NCI-H345 treated with DMSO at 0.1 percent for 48 hours (cell line): ENCODE results near the gene MAPRE3.

Experiments used
- DNase-seq: peaks from one replicate; lab custom pipeline; 2025; ENCODE audit not compliant: unreplicated experiment; lab: John Stamatoyannopoulos, UW

The MAPRE3 gene

DNA sequence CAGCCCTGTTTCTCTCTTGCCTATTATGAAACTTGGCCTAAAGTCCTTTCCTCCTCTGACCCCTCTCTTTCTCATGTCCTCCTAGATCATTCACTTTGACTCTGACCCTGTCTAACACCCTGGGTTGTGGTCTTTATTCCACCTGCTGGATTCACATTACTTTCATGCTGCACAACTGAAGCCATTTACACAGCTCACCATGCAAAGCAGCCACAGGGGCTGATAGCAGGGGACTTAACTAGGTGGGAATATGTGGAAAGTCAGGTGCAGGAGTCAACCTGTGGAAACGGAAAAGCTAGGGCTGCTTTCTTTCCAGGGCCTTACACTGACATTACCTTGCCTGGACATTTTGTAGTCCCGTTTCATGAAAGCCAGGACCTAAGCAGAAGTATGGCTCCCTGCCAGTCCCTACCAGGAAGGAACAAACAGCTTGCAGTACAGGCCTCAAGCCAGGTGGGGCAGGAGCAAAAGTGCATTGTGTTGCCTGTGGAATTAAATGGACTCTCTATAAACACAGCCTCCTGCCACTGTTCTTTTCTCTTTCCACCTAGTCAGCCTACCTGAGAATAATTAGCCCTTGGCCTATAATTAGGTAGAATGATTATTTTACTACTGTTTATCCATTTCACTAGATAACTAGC is 11.8 kb downstream of the MAPRE3 start:
- DNase-seq: peak; percentile 86

DNA sequence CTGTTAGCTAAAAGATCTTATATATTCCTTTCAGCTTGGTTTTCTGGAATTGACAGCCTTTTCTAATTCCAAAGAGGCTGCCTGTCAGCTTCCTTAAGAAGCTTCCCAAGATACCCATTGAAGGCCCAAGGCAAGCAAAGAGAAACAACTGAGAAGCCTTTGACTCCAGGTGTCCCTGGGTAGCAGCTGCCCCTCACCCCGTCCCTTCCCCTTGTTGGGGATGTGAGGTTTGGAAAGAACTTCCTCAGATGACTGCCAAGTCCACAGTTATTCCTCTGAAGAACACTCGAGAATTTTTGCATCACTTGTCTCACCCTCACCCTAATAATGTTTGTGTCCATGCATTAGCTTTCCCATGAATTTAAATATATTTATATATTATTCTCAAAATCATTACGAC is 13.3 kb downstream of the MAPRE3 start:
- no peak for DNase-seq

DNA sequence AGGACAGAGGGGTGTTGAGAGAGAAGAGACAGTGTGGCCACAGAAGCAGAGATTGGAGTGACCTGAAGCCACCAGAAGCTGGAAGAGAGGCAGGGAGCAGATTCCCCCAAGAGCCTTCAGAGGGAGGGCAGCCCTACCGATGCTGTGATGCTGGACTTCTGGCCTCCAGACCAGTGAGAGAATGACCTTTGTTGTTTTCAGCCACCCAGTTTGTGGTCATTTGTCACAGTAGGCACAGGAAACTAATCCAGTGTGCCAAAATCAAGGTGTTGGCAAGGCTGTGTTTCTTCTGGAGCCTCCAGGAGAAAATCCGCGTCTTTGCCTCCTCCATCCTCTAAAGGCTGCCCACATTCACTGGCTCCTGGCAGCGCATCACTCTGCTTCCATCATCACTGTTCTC is 15.4 kb downstream of the MAPRE3 start:
- no peak for DNase-seq

DNA sequence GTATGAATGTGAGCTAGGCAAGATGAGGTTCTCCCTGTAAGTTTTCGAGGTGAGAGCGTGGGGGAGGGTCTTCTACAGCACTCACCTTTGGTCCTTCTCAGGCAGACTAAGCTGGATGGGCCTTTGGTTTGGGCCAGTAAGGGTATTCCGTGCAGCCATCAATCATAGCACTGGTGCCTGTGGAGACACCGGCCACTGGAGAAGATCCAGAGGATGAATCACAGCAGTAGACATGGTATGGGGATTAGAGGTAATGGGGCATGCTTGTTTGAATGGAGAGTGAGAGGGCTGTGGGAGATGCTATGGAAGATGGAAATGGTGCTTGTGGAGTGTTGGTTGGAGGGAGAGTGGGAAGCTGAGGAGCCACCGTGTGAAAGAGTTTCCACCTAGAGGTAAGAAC is 16.1 kb downstream of the MAPRE3 start:
- no peak for DNase-seq

DNA sequence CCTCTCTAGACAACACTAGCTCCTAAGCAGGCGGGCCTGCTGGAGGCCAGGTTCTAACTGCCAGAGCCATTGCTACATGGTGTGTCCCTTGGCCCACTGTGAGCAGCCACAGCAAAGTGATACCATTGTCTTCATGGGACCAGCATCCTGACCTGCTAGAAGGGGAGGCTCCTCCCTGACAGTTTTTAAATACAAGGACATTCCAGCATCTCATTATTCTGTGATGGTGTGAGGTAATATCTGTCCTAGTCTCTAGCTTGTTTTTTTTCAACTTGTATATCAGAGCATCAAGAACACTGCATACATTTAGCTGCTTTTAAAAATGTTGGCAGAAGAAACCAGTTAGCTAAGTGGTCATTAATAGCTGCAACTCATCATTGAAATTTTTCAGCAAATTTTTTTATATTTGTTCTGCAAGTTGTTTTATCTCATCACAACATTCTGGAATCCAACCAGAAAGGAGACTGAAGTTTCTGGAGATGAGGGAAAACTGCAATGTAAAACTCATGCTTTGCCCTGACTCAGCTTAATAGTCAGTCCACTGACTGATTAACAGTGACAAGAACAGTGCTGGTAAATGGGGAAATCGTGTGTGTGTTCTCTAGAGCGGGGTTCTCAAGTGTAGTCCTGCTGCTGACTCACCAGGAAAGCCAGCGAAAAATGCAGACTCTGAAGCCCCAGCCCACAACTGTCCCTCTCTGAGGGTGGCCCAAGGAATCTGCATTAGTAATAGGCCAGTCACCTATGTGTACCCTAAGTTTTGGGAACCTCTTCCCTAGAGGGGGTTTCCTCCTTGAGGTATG is 17.8 kb downstream of the MAPRE3 start:
- DNase-seq: no peak

DNA sequence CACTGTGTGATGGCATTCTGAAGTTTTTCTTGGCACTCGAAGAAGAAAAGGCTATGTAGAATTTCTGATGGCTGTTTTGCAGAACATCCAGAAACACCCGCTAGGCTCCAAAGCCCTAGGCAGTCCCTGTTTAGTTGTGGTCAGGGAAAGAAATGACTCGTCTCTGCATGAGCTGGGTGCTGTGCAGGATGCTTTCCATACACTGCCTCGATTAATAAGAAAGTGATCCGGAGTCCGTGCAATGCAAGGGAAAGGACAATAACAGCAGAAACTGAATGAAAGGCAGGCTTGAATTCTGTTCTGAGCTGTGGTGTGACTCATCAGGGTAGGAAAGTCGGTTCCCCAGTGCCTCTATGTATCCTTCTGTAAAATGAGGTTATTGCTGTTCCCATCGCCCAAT is 18.7 kb downstream of the MAPRE3 start:
- no peak for DNase-seq

DNA sequence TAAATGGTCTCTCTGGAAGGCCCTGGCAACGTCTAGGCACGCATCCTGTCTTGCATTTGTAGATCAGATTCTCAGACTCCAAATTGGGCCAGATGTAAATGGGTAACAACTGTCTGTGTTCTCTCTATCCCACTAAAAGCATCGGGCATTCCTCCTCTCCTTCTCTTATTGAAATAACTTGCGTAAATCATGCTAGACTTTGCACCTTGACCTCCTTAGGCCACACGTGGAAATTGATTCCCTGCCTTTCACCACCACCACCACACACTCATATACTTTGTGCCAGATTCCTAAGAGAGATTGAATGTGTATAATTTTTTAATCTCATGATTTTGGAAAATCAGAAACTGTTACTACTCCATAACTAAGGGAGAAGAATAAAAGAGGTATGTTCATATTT is 21.3 kb downstream of the MAPRE3 start:
- DNase-seq: no peak

DNA sequence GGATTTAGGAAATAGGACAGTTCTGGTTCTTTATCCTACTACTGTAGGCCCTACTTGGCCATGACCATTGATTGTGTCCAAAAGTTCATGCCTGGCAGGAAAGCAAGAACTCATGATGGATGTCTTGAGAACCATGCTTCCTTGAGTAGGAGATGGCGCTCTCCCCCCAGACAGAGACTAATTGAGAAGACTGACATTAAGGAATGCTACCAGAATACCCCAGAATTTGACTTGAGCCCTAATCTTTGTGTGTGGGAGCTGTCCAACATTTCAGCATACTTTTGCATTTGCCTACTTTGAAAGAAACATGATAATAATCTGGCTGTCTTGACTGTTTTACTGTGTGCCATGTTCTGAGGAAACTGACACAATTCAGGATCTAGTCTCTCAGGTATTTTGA is 23.3 kb downstream of the MAPRE3 start:
- no peak for DNase-seq

DNA sequence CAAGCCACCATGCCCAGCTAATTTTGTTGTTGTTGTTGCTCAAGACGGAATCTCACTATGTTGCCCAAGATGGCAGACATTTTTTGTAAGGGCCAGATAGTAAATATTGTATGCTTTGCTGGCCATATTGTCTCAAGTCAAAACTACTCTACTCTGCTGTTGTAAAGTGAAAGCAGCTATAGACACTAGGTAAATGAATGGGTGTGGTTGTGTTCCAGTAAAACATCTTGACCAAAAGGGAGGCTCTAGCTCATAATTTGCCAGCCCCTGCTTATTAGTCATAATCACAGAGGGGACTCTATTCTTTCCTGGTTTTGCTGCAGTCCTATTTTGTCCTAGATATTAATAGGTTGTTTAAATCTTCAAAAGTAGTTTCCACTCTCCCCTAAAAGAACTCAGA is 24.5 kb downstream of the MAPRE3 start:
- no peak for DNase-seq

DNA sequence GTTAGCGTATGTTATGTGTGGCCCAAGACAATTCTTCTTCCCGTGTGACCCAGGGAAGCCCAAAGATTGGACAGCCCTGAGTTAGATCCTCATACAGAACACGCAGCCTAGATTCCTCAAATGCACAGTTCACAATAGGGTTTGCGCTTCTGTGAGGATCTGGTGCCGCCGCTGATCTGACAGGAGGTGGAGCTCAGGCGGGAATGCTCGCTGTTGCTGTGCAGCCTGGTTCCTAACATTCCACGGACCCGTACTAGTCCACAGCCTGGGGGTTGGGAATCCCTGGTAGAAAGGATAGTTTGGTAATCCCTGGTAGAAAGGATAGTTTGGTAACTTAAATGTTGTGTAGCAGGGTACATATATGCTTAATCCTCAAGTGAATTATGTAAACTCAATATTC is 27.0 kb downstream of the MAPRE3 start:
- DNase-seq: no peak

DNA sequence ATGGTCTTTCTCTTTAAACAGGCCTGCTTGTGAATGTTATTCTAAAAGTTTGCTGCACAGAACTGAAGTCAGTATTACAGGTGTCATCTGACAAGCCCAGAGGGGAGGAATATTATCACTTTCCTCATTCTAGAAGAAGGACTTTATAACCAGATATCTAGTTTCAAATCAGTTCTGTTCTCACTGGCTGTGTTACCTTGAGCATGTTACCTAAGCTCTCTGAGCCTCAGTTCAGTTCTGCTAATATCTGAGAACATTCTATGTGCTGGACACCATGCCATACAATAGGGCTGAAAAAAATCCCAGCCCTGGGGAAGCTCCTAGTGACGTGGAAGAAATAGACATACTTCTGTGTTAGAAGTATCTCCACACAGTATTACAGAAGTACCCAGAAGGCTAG is 27.9 kb downstream of the MAPRE3 start:
- DNase-seq: no peak

DNA sequence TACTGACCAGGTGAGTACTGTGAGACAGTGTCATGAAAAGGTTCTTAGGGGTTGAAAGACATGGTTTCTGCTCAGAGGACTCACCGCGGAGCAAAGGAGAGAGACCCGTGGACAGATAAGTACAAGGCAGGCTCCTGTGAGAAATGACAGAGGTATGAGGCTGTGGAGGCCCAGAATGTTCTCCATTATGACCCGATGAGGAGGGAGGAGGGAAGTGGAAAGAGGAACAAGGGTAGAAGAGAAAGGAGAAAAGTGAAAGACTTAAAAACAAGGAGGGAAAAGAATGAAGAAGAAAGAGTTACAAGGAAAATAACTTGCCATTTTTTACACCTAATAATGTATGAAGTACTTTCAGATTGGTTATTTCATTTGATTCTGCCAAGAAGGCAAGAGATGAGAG is 29.8 kb downstream of the MAPRE3 start:
- no peak for DNase-seq

DNA sequence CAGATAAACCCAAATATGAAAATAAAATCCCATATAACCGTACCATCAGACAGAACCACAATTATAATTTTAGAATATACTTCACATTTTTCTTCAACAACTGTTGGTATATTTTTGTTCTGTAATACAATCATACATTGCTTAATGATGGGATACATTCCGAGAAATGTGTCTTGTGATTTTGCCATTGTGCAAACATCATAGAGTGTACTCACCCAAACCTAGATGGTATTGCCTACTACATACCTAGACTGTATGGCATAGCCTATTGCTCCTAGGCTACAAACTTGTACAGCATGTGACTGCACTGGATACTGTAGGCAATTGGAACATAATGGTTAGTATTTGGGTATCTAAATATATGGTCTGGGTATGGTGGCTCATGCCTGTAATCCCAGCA is 30.6 kb downstream of the MAPRE3 start:
- DNase-seq: no peak

DNA sequence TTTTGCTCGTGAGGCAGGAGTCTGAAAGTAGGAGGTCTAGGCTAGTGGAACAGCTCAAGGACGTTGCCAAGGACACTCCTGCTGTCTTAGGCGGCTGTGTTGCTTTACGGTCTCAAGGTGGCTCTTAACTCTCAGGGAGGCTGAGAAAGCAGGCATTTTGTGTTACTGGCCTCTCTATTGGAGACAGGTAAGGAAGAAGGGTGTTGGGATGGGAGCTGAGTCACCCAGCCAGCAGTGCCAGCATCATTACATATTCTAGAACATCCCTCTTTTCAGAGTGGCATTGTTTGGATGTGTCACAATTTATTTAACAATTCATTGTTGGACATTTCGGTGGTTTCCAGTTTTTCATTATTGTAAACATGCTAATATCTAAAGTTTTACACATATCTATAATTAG is 31.5 kb downstream of the MAPRE3 start:
- DNase-seq: no peak

DNA sequence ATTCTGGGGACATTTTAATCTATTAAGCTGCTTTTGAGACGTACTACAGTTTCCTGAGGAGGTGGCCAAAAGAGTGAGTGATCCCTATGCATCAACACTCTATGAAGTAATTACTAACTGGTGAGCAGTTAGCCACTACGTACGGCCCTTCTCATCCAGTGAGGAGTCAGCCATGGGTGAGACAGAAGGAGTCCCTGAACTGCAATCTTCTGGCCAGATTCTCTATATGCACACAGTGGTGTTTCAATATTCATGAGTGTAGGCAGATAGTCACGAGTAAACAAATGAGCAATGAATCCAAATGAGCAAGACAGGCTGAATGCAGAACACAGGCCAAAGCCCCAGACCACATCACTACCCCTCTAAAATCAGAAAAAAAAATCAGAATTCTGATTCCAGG is 32.6 kb downstream of the MAPRE3 start:
- DNase-seq: no peak

DNA sequence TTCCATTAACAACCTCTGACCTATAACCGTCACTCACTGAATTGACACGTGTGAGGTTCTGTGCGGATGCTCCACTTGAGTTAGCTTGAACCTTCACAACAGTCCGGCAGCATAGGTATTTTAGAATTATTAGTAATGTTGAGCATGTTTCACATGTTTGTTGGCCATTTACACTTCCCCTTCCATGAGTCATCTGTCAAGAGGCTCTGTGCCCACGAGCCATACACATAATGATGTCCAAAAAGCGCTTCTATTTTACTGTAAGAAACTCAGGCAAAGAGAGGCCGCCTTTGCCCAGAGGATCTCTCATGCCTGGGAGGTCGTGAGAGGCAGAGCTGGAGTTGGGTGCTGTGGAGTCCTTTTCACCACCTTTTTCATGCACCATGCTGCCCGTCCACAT is 33.4 kb downstream of the MAPRE3 start:
- DNase-seq: no peak

DNA sequence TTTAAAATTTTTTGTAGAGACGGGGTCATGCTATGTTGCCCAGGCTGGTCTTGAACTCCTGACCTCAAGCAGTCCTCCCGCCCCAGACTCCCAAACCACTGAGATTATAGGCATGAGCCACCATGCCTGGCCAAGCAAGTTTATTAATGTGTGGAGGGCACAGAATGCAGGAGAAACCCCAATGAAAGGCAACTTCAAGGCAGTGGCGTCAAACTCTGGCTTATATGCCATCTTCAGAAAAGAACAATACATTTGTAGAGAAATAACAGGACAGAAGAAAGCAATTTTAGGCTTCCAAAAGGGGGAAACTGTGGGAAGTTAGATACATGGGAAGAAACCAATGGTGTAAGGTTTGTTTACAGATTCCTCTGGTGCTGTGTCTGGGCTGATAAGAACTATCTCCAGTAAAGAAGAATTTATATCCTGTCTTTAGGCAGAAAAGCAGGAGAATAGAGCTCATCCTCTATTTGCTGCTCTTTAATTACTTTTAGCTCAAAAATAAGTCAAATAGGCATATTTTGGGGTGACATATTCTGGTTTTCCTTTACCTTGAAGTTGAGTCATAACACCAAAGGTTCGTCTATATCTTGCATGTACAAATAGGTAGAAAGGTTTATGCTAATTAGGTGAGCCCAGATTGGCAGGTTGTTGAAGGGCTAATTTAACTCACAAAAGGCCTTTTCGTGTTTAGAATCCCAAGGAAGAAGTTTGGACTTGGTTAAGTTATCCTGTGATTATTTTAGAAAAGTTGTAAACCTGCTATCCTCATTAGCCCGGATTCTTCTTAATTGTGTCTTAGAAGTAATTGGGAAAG is 36.4 kb downstream of the MAPRE3 start:
- DNase-seq: no peak

DNA sequence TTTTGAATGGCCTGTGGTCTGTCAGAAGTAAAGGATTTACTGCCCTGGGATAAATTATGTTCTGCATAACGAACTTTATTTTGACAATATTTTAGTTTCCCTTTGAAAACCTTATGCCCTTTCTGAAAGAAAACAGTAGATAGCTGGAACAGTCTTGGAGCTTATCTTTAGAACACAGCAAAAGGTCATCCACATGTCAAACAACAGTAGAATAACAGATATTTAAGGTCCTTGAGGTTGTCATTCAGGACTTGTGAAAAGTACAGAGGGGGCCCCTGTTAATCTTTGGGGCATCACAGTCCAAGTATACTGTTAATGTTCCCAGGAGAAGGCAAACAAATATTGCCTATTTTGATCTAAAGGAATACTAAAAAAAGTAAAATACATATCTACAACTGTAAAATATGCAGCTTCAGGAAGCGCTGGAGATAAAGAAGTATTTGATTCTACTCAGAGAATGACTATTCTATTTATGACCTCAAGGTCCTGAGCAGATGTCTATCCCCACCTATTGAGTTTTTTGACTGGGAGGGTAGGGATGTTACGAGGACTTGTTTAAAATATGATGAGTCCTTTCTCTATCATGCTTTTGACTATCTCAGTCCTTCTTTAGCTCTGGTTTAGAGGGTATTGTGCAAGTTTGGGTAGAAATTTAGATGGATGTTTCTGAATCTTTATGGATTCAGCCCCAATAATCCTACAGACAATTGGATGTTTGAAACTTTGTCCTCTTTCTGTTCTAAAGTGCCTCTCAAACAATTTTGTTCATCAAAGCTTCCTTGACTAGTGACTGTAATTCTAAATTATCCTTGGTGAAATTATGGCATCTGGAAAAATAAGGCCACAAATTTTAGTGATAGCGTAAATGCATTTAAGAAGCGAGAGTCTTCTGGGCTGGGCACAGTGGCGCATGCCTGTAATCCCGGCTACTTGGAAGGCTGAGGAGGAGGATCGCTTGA is 37.3 kb downstream of the MAPRE3 start:
- no peak for DNase-seq

DNA sequence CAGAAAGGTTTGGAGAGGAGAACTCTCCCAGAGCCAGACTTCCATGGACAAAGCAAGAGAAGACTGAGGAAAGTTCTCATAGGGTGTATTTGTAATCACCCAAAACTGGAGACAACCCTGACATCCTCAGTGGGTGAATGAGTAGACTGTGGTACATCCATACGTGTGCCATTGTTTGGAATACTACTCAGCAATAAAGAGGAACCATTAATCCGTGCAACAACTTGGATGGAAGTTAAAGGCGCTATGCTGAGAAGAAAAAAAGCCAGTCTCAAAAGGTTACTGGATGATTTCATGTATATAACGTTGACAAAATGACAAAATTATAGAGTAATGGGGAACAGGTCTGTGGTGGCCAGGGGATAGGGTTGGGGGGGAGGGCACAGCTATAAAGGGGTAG is 38.2 kb downstream of the MAPRE3 start:
- DNase-seq: no peak

DNA sequence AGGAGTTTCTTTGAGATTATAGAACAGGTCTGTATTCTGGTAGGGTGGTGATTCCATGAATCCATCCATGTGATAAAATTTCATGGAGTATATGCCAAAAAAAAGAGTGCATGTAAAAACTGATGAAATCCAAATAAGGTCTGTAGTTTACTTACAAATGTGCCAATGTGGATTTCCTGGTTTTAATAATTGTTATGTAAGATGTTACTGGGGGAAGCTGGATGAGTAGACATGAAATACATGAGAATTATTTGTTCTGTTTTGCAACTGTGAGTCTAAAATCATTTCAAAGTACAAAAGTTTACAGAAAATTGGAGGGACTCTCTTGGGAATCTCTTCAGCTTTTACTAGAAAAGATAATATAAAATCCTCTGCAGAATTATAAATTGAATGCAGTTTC is 38.6 kb downstream of the MAPRE3 start:
- DNase-seq: no peak

DNA sequence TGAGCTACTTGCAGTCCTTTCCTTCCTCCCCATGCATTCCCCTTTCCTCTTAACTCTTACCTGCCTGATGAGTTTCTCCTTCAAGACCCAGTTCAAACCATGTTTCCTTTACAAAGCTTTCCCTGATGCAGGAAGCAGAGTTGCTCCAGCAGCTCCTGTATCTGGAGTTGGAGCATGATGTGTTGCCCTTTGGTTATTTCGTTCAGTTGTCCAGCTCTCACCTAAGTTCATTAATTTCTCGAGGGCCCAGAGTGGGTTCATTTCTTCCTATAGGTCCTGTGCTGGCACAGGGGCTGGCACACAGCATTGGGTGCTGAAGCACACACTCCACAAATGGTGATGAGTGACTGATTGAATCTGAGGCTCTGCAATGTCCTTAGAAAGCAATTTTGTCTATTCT is 39.3 kb downstream of the MAPRE3 start:
- DNase-seq: no peak
